ENCODE measurements around the gene CPD.
A peak's percentile ranks its signal among the peaks of the same experiment; 100 is the strongest.

CPD gene

DNA sequence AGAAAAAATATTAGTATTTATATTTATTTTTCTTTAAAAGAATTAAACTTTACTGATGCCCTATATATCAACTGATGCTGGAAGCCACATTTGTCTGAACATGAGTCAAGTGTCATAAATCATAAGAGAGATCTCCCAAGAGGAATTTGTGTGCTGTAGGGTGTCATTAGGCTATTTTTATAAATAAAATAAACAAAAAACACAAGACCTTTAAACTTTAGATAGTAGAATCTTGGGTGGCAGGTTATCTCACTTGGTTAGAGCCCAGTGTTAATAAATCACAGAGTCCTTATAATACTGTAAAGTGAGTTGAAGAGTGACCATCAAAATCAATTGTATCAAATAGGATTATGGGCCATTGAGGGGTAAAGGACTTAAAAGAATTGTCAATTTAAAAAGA lies 21.3 kb upstream of the CPD start:
- DNase-seq: no peak

DNA sequence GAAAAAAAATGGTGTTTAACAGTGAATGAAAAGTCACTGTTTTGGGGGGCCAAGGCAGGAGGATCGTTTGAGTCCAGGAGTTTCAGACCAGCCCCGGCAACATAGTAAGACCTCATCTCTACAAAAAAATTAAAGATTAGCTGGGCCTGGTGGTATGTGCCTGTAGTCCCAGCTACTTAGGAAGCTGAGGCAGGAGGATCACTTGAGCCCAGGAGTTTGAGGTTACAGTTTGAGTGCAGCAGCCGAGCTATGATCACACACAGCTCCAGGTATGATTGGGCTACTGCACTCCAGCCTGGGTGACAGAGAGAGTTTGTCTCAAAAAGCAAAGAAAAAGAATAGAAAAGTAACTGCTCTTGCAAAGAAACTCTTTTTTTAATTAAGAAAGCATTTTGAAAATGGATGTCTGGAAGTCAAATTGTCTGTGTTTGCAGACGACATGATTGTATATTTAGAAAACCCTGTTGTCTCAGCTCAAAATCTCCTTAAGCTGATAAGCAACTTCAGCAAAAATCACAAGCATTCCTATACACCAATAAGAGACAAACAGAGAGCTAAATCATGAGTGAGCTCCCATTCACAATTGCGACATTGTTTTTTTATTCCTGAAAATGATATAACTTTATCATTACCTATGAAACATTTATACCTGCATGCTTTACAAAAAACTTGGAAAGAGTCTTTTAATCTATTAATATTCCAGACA lies 20.5 kb upstream of the CPD start:
- DNase-seq: no peak

DNA sequence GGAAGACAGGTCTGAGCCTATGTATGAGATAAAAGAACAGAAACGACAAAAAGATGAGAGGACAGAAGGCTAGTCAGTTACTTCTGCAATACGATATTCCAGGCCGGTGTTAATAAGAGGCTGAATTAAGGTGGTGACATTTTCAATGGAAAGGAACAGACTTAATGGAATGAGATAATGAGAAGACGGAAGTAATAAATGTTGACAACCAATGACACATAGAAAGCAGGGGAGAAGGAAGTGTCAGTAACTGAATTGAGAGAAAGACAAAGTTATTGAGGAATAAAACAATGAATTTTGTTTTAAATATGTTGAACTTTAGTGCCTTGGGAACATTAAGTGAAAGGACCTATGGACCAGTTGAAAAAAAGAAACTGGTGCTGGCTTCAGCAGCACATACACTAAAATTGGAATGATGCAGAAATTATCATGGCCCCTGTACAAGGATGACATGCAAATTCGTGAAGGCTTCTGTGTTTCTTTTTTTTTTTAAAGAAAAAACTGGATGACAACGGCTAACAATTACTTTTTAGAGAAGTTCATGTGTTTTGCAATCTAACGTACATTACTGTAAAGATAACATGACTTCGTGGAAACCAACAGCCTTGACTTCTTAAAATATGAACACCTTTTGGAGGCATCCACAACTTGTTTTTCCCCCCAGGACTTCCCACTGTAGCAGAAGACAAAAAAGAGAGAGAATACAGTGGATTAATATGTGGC lies 18.5 kb upstream of the CPD start:
- peak; percentile 59 for DNase-seq

DNA sequence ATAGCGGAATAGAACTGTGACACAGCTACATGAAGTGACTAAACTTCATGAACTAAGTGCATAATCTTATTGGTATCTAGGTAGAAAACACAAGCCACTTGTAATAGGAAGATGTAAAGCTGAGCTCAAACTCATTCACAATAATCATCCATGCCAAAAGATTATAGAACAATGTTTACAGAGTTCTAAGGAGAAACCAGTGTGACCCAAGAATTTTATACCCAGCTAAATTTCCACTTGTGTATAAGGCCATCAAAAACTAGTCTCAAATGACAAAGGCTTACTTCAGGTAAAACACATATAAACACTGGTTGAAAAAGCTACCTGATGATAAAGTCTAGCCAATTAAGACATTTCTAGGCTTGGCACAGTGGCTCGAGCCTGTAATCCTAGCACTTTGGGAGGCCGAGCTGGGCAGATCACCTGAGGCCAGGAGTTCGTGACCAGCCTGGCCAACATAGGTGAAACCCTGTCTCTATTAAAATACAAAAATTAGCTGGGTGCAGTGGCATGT lies 16.9 kb upstream of the CPD start:
- DNase-seq: no peak

DNA sequence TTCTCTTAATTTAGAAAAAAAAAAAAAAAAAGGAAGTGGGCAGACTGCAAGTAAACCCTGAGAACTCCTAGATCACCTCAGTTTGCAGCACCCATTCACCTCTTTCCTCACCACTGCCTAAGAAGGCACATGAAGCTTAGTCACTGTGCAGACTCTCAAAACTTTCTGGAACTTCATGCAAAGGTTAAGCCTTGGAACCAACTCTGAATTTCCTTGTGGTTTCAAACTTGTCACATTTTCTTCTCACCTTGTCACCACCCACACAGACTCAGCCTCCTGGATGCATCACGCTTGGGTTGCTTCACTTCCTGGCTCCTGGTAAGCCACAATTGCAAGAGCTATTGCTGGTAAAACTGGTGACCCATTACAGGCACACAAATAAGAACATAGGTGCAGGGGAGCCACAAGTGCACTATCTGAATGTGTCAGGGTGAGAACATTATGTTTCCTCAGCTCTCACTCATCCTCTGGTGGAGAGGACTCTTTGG lies 15.0 kb upstream of the CPD start:
- DNase-seq: peak; percentile 84

DNA sequence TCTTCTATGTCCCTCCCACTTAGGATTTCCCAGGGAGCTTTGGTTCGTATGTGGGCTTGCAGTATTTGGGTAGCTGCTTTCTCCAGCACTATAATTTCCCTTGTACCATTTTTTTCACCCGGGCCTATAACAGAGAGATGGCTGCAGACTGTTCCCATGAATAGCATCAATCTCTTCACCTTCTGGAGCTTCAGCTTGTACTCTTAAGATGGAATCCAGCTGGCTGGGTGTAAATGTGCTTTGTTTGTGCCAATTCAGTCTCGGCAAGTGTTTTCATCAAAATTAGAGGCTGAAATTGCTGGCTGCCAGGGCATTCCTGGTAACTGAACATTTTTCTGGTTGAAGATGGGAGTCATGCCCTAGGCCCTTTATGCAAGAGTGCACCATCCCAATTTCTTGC lies 12.2 kb upstream of the CPD start:
- DNase-seq: no peak

DNA sequence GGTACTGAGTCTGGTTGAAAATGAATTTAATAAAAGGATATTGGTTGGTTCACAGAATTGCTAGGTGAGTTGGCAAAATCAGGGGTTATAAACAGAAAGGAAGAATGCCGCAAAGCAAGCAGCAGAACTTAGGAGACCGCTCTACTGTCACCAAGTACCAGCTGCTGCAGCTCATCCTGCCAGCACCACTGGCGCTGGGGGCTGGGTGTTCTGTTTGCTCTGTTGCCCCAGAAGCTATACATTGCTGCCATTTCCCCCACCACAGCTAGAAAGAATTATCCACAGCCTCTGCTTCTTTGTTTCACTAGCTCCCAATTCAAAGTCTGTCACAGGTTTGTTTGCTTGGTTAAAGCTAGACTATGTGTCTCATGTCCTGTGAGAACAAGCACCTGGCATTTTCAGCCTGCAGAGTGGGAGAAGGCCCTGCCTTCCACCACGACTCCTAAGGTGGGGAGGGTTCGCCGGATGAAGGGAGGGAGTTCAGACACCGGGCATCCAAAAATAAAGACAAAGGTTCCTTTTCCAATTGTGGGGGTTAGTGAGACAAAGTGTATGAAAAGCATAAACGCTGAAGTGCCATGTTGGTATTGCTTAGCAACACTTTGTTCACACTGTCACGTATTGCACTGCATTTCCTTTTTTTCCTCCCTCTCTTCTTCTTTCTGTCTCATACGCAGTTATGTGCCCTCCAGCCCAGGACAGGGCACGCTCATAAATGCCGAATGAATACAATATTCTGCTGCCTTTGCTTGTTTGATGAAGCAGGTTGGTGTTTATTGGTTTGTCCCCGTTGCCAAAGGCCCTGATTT lies 9.6 kb upstream of the CPD start:
- no peak for DNase-seq

DNA sequence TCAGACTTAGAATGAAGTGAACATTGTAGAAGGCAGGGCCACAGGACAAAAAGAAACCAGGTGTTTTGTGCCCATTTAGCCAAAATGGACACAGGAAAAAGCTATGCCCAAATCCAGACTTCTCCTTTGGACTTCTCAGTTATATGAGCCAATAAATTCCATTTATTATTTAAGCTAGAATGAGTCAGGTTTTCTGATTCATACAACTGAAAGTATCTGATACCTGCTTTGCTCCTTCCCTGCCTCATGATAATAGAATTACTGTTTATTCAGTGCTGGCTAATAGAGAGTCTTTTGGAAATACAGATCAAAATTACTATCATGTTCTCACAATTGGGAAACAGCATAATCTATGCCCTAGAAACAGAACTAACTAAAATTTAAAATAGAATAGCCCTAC lies 8.7 kb upstream of the CPD start:
- DNase-seq: no peak

DNA sequence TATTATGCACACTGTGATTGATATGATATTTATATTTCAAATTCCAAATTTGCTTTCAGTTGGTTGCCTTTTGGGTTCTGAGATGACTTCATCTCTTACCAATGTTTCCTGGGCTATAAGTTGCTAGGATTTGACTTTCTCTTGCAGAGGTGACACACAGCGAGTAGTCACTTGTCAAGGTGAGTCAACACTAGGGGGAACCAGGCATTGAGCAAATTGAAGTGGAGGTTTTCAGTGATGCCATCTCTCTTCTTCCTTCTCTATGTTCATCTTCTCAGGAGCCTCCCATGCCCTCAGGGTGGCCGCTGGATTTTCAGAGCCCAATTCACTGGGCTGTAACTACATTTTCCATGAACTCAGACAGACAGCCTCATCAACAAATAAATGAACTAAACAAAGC lies 6.0 kb upstream of the CPD start:
- no peak for DNase-seq

DNA sequence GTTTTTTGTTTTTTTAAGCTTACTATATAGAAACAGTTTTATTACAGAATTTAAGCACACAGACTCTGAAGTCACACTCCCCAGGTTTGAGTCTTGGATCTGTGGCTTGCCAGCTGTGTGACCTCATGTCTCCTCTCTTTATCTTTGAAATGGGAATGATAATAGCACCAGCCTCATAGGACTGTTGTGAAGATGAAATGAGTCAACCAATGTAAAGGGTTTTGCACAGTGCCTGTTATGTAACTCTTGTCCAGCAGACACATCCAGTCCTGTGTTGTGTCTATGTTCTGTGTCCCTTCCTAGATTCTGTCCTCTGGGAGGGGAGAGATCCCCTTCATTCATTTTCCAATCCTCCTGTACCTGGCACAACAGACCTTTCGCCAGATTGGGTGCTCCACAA lies 3.1 kb upstream of the CPD start:
- no peak for DNase-seq

DNA sequence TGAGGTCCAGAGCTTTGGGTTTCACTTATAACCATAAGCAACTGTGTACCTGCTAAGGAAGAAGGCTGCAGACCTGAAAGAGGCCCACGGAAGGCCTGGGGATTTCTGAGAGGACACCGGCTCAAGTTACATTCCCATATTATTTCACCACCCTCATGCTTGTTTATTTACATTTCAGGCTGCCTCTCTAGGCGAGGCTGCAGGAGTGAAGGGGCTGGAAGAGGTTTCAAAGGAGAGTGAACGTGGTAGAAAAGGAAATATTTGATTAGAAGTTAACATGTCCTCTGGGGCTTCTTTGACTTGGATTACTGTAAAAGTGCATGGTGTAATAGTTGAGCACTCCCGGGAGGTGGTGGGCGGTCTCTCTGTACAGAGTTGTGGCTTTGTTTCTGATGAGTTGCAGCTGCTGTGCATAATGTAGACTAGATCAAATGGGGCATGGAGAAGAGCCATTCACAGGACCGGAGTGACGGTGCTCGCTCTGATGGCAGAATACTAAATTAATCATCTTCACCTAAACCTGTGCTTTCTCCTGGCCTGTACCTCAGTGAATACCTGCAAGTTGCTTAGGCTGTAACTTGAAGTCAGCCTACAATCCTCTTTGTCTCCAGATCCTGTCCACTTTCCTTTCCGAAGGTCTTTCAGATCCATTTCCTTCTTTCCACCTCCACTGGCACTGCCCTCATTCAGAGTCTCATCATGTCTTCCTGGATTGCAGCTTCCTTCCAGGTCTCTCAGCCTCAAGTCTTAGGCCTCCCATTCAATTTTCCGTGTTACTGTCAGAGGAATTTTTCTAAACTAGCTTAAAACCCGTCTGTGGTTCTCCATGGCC lies 1.9 kb upstream of the CPD start:
- DNase-seq: no peak

DNA sequence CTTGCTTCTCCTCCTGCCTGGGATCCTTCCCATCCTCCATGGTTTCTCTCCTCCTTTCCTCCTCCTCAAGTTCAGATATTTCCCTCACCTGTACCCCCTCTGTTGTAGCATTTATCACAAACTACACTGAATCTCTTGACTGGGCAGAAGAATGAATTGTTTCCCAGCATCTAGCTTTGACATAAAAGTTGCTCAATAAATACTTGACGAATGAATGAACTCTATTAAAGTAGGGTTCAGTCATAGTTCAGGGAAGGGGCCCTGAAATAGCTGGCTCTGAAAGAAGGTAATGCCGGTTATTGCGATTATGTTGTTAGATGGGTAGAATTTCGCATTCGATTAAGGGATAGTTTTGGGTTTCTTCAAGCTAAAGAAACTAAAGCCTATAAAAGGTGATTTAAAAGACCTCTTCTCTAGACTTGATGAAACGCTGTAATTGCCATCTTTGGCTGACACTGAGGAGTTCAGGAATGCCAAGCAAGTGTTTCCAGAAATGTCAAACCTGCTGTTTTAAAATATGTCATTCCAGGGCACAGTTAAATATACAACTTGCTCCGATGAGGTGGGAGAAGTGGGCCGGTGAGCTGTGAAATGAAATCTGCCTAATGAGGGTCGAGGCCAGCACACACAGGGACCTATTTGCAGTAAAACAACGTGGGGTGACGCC lies 1.0 kb upstream of the CPD start:
- DNase-seq: no peak

DNA sequence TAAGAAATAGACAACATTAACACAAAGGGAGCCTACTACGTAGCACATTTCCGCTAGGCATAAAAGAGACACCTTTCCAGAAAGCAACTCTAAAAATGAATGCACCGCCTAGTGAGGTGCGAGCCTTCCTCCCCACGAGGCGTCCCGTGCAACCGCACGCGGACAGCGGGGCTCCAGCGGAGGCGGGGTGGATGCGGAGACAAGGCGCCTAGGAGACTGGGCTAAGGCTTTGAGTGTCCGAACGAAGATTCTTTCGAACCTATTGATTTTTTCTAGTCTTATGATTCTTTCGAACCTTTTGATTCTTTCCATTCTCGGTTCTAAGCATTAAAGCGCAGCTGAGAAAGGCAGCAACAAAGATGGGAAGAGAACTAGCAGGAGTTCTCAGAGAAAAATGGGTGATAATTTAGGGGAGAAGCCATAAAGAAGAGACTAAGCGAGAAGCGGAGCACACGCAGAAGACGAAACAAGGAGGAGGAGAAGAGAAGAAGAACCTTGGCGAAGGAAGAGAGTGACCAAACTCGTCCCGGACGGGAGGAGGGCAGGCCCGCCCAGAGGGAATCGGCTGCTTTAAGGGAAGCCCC lies 394 bp upstream of the CPD start:
- DNase-seq: peak; percentile 28

DNA sequence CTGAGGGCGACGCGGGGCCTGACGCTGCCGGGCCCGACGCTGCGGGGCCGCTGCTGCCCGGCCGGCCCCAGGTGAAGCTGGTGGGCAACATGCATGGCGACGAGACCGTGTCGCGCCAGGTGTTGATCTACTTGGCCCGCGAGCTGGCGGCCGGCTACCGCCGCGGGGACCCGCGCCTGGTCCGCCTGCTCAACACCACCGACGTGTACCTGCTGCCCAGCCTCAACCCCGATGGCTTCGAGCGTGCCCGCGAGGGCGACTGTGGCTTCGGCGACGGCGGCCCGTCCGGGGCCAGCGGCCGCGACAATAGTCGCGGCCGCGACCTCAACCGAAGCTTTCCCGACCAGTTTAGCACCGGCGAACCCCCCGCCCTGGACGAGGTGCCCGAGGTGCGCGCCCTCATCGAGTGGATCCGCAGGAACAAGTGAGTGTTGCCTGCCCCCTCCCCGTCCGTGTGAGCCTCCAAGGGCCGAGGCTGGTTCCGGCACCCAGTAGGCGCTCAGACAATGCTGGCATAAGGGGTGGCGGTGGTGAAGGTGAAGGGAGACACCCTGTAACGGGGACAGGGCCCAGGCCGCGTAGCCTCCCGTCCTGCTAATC lies 676 bp downstream of the CPD start:
- DNase-seq: no peak

DNA sequence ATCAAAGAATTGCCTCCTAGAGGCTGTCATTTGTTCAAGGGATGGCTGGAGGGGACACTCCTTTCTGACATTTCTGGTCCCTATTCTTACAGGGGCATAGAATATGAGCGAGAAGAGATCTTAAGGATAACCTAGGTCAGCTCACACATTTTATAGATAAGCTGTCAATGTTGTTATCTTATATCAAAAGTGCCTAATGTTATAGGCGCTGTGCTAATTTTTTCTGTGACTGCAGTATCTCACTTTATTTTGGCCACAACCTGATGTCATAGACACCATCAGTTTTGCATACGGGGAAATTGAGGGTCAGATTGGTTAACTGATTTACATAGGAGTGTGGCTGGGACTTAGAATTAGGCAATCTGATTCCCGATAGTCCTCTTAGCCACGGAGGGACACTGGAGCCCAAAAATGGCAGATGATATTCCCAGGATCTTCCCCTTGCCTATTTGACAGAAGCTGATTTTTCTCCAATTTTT lies 1.2 kb downstream of the CPD start:
- DNase-seq: no peak

DNA sequence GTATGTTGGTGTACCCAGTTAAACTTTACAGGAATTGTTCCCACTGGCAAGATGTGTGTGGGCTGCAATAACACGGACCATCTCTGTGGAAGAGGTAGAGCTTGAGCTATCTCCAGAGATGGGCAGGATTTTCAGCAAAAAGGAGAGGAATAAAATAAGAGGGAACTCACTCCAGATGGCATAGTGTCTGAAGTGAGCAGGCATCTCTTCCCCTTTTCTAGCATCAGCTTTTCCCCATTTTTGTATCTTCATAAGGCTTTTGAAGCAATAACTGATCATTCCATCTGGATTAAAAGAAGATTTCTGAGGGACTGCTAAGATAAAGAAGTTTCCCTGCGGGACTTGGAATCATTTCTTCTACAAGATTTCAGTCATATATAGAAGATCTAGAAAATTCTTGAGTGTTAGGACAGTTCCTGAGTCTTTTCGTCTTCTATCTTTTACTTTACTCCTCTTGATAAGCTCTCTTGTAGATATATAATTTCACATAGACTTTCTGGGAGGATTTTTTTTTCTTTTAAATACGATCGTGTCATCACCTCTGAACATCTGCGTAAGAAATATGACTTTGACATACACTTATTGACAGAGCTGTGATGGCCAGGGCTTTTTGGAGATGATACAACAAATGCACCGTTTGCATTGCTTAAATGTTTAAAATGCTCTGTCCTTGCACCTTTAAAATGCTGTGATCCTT lies 2.1 kb downstream of the CPD start:
- no peak for DNase-seq

DNA sequence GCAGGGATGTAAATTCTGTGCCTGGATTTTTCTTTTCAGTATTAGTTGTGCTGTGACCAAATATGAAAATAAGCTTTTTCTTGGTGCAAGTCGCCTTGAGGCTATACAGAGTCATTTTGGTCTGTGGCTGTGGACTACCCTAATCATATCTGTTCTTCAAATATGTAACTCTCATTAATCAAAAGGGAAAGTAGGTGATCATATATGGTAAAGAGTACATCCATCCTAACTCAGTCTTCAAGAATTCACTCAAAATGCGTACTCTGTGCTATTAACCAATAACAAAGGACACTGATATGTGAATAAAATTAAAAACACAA lies 2.6 kb downstream of the CPD start:
- DNase-seq: no peak

DNA sequence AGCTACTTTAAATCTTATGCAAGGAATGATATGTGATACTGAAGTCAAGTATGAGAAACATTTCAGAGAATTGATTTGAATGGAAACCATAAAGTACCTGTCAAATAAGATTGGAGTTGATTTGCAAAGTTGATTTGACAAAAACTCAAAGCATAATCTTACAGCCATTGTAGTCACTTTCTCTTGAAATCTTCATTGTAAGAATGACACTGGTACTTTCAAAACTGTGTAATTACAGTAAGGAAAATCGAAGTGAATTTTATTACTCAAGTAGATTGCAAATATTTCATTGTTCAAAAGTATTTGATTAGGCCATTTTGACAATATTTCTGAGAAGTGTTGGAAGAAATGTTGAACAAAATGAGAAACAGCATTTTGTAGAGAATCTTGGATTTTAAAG lies 3.6 kb downstream of the CPD start:
- no peak for DNase-seq

DNA sequence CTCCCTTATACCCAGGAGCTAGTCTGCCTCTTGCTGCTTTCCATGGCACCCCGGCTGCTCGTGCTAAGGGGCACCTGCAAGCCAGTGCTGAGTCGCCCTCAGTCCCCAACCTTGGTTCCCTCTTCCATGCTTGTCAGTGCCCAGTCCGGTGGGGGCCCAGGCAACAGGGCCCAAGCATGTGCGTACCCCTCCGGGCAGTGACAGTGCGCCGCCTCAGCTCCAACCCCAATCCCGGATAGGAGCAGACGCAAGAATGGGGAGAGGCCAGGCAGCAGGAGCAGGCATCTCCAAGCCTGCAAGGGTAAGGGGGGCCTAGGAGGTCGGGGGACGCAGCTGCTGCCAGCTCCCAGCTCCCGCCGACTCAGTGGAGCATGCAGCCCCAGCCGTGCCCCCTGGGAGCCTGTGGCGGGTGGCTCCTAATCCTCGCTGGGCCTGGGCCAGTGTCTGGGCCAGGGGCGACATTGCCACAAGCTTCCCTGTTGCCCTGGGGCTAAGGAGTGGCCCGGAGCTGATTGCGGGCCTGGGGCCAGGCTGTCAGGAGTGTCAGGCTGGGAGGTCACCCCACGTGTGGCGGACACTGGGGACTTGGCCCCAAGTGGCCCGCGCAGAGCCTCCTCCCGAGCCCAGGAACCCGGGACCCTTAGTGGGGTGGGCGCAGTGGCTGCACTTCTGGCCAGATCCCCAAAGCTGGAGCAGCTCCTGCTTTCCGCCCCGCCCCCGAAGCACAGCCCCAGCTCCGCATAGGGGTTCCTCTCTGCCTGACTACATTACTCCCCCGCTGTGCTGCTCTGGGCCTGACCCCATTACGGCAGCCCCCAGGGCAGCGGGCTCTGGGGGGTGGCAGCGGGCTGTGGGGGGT lies 9.8 kb downstream of the CPD start:
- no peak for DNase-seq
